Astrocyte (in vitro differentiated cells and primary cell): ENCODE results near the gene POLR1D.

ENCODE experiments used
- CTCF ChIP-seq: IDR thresholded peaks from 2 replicates; pipeline ENCODE4 v1.5.1; 2011; ENCODE audit warnings: low read depth, mild to moderate bottlenecking, inconsistent platforms, low read length, moderate library complexity; ENCODE audit not compliant: insufficient read depth
- EZH2 ChIP-seq: IDR thresholded peaks from 2 replicates; pipeline ENCODE4 v1.6.1; 2012; ENCODE audit warnings: mild to moderate bottlenecking, low read length, inconsistent platforms; ENCODE audit not compliant: insufficient read depth

GRCh38 chr13:27667946-27668345, 46.3 kb downstream of the POLR1D start:
- TF ChIP-seq CTCF (no peak), EZH2 (no peak)
